Heart left ventricle (tissue), 13 donors: ENCODE measurements around the gene LRMDA.

Source experiments
- CTCF ChIP-seq, 12 donors: fragments of 200-600 bp; sonication (generic) in 4 of 12; IDR thresholded peaks; one replicate each; pipeline versions ENCODE4 v1.5.0 to v1.8.0; 2018 to 2022; ENCODE audit warnings: antibody characterized with exemption in 12 of 12, mild to moderate bottlenecking in 5 of 12
- POLR2A ChIP-seq, 2 donors: fragments of 450-650 bp; IDR thresholded peaks; one replicate each; pipeline ENCODE4 v1.6.1; 2017; ENCODE audit warnings: antibody characterized with exemption in 2 of 2, mild to moderate bottlenecking in 2 of 2, moderate library complexity in 2 of 2
- donor health status: ischemic (EF 13 %, LVEDD 7.1; RV severe dilation, severe dysfunction).
- donor health status: DM: no; HTN: yes; CAD: no.
- donor health status: DM: no; HTN: no; CAD: no.
- donor health status: ischemic (EF 25% LVEDD 6.9; RV normal size, moderate dysfunction).
- donor health status: ischemic (EF 25% LVEDD 5.7; RV mildly dilated, moderate dysfunction).
- donor health status: ischemic (EF 35%, LVEDD 5.7; RV mildly dilated, moderate dysfunction).
- donor health status: nonischemic (EF 11% LVEDD 7.7; RV severe dilation, severe dysfunction).
- donor health status: DM: yes; HTN: yes; CAD: no.
- donor health status: PGD.
- donor health status: ischemic (EF 29% LVEDD 5.4; RV normal size, mild dysfunction).
- donor health status: nonischemic (EF 23%, LVEDD 6.1; RV moderate dilation, normal function).

DNA sequence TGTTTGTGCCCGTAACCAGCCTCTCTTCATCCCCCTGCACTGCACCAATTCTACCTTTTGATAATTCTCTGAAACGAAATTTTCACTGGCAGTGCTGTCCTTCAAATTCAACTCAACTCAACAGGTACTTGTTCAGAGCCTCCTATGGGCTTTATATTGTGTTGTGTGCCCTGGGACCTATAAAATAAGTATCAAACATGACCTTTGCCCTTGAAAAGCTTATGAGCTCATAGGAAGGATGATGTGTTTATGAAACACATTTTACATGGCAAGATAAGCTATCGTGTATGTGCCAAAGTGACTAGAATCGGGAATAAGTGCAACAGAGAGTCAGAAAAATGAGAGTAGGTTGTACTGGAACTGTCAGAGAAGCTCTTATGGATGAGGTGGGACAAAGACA is 923.5 kb downstream of the LRMDA start:
- TF ChIP-seq CTCF (IDR thresholded peaks at IDR 0.05) (no peak), POLR2A (IDR thresholded peaks at IDR 0.05) (no peak)
